Measurements from ENCODE around the gene CPE.

DNA sequence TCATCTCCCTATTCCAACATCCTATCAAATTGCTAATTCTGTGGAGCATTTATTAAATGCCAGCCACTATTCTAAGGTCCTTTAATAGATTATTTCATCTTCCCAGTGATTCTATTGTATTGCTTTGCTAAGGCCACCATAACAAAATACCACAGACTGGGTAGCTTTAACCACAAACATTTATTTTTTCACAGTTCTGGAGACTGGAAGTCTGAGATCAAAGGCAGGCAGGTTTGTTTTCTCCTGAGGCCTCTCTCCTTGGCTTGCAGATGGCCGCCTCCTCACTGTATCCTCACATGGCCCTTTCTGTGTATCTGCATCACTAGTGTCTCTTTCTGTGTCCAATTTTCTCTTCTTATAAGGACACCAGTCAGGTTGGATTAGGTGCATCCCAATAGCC is 64.5 kb downstream of the CPE start:
- TF ChIP-seq POLR2A (IDR thresholded peaks at IDR 0.05; ENCODE audit: low read depth, low read length) (no peak), CEBPB (IDR thresholded peaks at IDR 0.05; ENCODE audit: low read depth, low read length) (no peak), RFX5 (IDR thresholded peaks at IDR 0.05; ENCODE audit: low read depth, low read length) (no peak), RAD21 (IDR thresholded peaks at IDR 0.05; ENCODE audit: low read length) (no peak), SMC3 (IDR thresholded peaks at IDR 0.05; ENCODE audit: low read depth, low read length) (no peak), BHLHE40 (IDR thresholded peaks at IDR 0.05; ENCODE audit: low read depth, low read length) (no peak), NFE2L2 (IDR thresholded peaks at IDR 0.05; ENCODE audit: low read depth, low read length) (no peak), RCOR1 (IDR thresholded peaks at IDR 0.05; ENCODE audit: insufficient replicate concordance, low read length) (no peak)
- TF ChIP-seq, protein P1, sequence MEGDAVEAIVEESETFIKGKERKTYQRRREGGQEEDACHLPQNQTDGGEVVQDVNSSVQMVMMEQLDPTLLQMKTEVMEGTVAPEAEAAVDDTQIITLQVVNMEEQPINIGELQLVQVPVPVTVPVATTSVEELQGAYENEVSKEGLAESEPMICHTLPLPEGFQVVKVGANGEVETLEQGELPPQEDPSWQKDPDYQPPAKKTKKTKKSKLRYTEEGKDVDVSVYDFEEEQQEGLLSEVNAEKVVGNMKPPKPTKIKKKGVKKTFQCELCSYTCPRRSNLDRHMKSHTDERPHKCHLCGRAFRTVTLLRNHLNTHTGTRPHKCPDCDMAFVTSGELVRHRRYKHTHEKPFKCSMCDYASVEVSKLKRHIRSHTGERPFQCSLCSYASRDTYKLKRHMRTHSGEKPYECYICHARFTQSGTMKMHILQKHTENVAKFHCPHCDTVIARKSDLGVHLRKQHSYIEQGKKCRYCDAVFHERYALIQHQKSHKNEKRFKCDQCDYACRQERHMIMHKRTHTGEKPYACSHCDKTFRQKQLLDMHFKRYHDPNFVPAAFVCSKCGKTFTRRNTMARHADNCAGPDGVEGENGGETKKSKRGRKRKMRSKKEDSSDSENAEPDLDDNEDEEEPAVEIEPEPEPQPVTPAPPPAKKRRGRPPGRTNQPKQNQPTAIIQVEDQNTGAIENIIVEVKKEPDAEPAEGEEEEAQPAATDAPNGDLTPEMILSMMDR (conservative IDR thresholded peaks at IDR 0.05; ENCODE audit: low read depth, low read length), result no peak
- TF ChIP-seq, protein P2, sequence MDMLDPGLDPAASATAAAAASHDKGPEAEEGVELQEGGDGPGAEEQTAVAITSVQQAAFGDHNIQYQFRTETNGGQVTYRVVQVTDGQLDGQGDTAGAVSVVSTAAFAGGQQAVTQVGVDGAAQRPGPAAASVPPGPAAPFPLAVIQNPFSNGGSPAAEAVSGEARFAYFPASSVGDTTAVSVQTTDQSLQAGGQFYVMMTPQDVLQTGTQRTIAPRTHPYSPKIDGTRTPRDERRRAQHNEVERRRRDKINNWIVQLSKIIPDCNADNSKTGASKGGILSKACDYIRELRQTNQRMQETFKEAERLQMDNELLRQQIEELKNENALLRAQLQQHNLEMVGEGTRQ (IDR thresholded peaks at IDR 0.05; ENCODE audit: low read depth, low read length), result no peak
